Endothelial cell of umbilical vein (primary cell): ENCODE results near the gene KCNV2. TPM values are rescaled to one million over a fixed set of nuclear protein-coding genes. Genes with fewer than 3 reads are reported as not detected.

ENCODE experiments used
- BruUV-seq: library from RNA; stranded (reverse); fragments of 400-500 nt; replicated peaks from 2 replicates; lab custom pipeline; 2021; lab: Mats Ljungman, UMichigan
- CTCF ChIA-PET: fragments of 300-600, 350-600 bp; sonication (Branson Sonifier 250); formaldehyde crosslinking; loops from one replicate; lab custom pipeline; 2021; ENCODE audit warnings: antibody characterized with exemption, inconsistent platforms; lab: Charles Lee
- POLR2A ChIA-PET: fragments of 300-600, 350-600 bp; sonication (Branson Sonifier 250); formaldehyde crosslinking; loops from one replicate; lab custom pipeline; 2021; ENCODE audit warnings: antibody characterized with exemption, inconsistent platforms; lab: Charles Lee
- DNase-seq: peaks from one replicate; pipeline ENCODE4 v3.0.0-alpha.2; 2011; ENCODE audit warnings: low read depth, low spot score
- FAIRE-seq: peaks from 2 replicates; lab custom pipeline; 2011; peaks lifted over from hg19 to GRCh38; lab: Jason Lieb, UNC
- H2AFZ ChIP-seq: 2 replicates; pipeline ENCODE4 v1.6.0; 2012; ENCODE audit warnings: low read depth, low read length, control low read depth, inconsistent platforms
- H3K27ac ChIP-seq: 2 replicates; pipeline ENCODE4 v1.5.1; 2011; ENCODE audit warnings: low read depth, mild to moderate bottlenecking, control low read depth, low read length, moderate library complexity; ENCODE audit not compliant: insufficient read depth
- H3K27me3 ChIP-seq, 2 experiments: 2 replicates each; pipeline versions ENCODE4 v1.6.0 to v1.6.1; 2011; ENCODE audit warnings: low read length in 2 of 2, mixed read lengths in 1 of 2; ENCODE audit not compliant: control insufficient read depth in 2 of 2, insufficient read depth in 2 of 2
- H3K36me3 ChIP-seq, 2 experiments: 2 replicates in 1 of 2; 3 replicates in 1 of 2; pipeline ENCODE4 v1.5.1; 2011; ENCODE audit warnings: low read length in 2 of 2, mild to moderate bottlenecking in 1 of 2, moderate library complexity in 1 of 2; ENCODE audit not compliant: control insufficient read depth in 2 of 2, insufficient read depth in 2 of 2; ENCODE audit errors: extremely low read depth in 1 of 2
- H3K4me1 ChIP-seq: 3 replicates; pipeline ENCODE4 v1.5.1; 2011; ENCODE audit warnings: mild to moderate bottlenecking, low read length; ENCODE audit not compliant: control insufficient read depth, insufficient read depth; ENCODE audit errors: extremely low read depth
- H3K4me2 ChIP-seq: 2 replicates; pipeline ENCODE4 v1.6.1; 2011; ENCODE audit warnings: low read length, control low read depth, mixed read lengths; ENCODE audit not compliant: insufficient read depth
- H3K4me3 ChIP-seq, 3 experiments: fragments of 200-600 bp in 1 of 3; sonication (generic), shearing (Covaris generic) in 1 of 3; replicated peaks in 1 of 3; 2 replicates each; pipeline ENCODE4 v1.5.1; 2011 to 2016; ENCODE audit warnings: control low read depth in 3 of 3, low read length in 3 of 3, mild to moderate bottlenecking in 2 of 3, inconsistent platforms in 1 of 3, low read depth in 1 of 3, moderate library complexity in 1 of 3; ENCODE audit not compliant: insufficient read depth in 1 of 3
- H3K79me2 ChIP-seq: 2 replicates; pipeline ENCODE4 v1.6.0; 2012; ENCODE audit warnings: low read length, inconsistent platforms; ENCODE audit not compliant: control insufficient read depth, insufficient read depth
- H3K9ac ChIP-seq: replicated peaks from 2 replicates; pipeline ENCODE3; 2011; ENCODE audit warnings: low read length, control low read depth; ENCODE audit not compliant: insufficient read depth; ENCODE audit errors: extremely low read depth
- H3K9me1 ChIP-seq: replicated peaks from 3 replicates; pipeline ENCODE4 v1.6.0; 2011; ENCODE audit warnings: mild to moderate bottlenecking, low read length; ENCODE audit not compliant: control insufficient read depth, insufficient read depth; ENCODE audit errors: extremely low read depth
- H3K9me3 ChIP-seq: replicated peaks from 2 replicates; pipeline ENCODE4 v1.5.1; 2012; ENCODE audit warnings: low read length, inconsistent platforms; ENCODE audit not compliant: control insufficient read depth, insufficient read depth
- H4K20me1 ChIP-seq: replicated peaks from 2 replicates; pipeline ENCODE3; 2011; ENCODE audit warnings: mild to moderate bottlenecking, low read length; ENCODE audit not compliant: control insufficient read depth, insufficient read depth; ENCODE audit errors: extremely low read depth
- CTCF ChIP-seq, 2 donors: IDR thresholded peaks; 1 replicate in 1 of 2; 2 replicates in 1 of 2; pipeline ENCODE4 v1.5.1; 2011; ENCODE audit warnings: low read length in 2 of 2, mild to moderate bottlenecking in 2 of 2, moderate library complexity in 2 of 2, control low read depth in 1 of 2, inconsistent platforms in 1 of 2, low read depth in 1 of 2; ENCODE audit not compliant: insufficient read depth in 1 of 2; ENCODE audit errors: extremely low read depth in 1 of 2
- EZH2 ChIP-seq: IDR thresholded peaks from 2 replicates; pipeline ENCODE4 v1.6.1; 2012; ENCODE audit warnings: borderline replicate concordance, low read depth, mild to moderate bottlenecking, moderate library complexity, low read length, inconsistent platforms; ENCODE audit not compliant: severe bottlenecking
- FOS ChIP-seq: IDR thresholded peaks from 2 replicates; pipeline ENCODE4 v1.6.1; 2011; ENCODE audit warnings: mild to moderate bottlenecking, low read length, moderate library complexity, borderline replicate concordance; ENCODE audit not compliant: insufficient read depth
- GATA2 ChIP-seq: IDR thresholded peaks from 2 replicates; pipeline ENCODE4 v1.7.0; 2011; ENCODE audit warnings: low read depth, mild to moderate bottlenecking, moderate library complexity, mixed read lengths, low read length; ENCODE audit not compliant: insufficient read length, insufficient read depth
- JUN ChIP-seq: IDR thresholded peaks from 2 replicates; pipeline ENCODE4 v1.6.1; 2011; ENCODE audit warnings: borderline replicate concordance, low read depth; ENCODE audit not compliant: insufficient read length, insufficient read depth
- MYC ChIP-seq: IDR thresholded peaks from one replicate; pipeline ENCODE4 v1.6.1; 2011; ENCODE audit warnings: mild to moderate bottlenecking, low read depth, low read length
- POLR2A ChIP-seq: IDR thresholded peaks from 2 replicates; pipeline ENCODE4 v1.6.1; 2012; ENCODE audit warnings: low read depth, mild to moderate bottlenecking, control low read depth, low read length
- POLR2AphosphoS5 ChIP-seq: IDR thresholded peaks from 2 replicates; pipeline ENCODE4 v1.6.1; 2012; ENCODE audit warnings: low read depth, mild to moderate bottlenecking, control low read depth, low read length, moderate library complexity; ENCODE audit not compliant: insufficient read depth
- dilution Hi-C: fragments of 300-500 bp; cut with MboI; formaldehyde crosslinking; loops from one replicate; pipeline ENCODE4 v1.15.0; 2019; ENCODE audit warnings: low sequenced_read_pairs; ENCODE audit not compliant: extremely low pct_ligation_motif_present
- intact Hi-C: fragments of 100-400 bp; cut with micrococcal nuclease; formaldehyde crosslinking; loops from one replicate; pipeline ENCODE4 v1.10.0; 2022
- polyA plus RNA-seq, 4 experiments: library from polyadenylated mRNA; depleted of rRNA in 3 of 4; stranded (reverse) in 3 of 4; unstranded in 1 of 4; fragments of >200 nt; gene quantifications; 2 replicates each; pipeline versions ENCODE4 v1.2.1 to v1.2.3, GENCODE V29; 2011 to 2012; ENCODE audit warnings: missing spikeins in 1 of 4
- total RNA-seq: library from RNA; stranded (reverse); gene quantifications from 2 replicates; pipeline ENCODE4 v1.2.3, GENCODE V29; 2021
- TF ChIP-seq, protein P1 (sequence below): IDR thresholded peaks from 2 replicates; pipeline ENCODE4 v1.6.1; 2011; ENCODE audit not compliant: insufficient read depth, insufficient read length

The KCNV2 gene
- total and polyA plus RNA-seq, 2 donors (not counting 3 experiments of a cell fraction or from before 2014, with no cell fraction given): not detected

DNA sequence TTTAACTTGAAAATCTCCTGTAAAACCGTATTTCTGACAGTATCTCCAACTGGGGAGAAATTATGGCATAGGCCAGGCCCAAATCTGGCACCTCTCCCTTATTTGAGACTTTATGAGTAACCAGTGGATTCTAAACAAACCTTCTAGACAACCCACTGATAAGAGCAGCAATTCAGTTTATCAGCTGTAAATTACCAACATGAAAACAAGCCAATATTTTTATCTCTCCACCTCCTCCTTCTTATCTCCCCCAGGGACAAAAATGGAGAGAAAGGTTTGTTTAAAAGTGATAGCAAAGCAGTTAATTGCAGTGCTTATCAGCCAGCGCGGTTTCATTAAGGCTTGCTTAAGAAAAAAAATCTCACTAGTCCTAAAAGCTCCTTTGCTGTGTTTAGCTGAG, 53.8 kb downstream of the KCNV2 start:
- Histone ChIP-seq H3K4me2 (no peak overlapping the region), H3K27ac (no peak overlapping the region), H3K9me3 (no peaks in the 10 kb centered on the region), H3K36me3 (peaks cover 2 to 3% of the 10 kb centered on the region in 2 experiments), H3K4me3 (no peak overlapping the region), H3K9ac (no peak overlapping the region), H3K9me1 (no peaks in the 10 kb centered on the region), H3K79me2 (peaks cover 4% of the 10 kb centered on the region), H3K27me3 (no peaks in the 10 kb centered on the region), H3K4me1 (no peaks in the 10 kb centered on the region), H2AFZ (no peak overlapping the region), H4K20me1 (no peaks in the 10 kb centered on the region)
- FAIRE-seq (peak; percentile 12), DNase-seq (no peak)
- TF ChIP-seq POLR2AphosphoS5 (no peak), MYC (no peak), FOS (no peak), EZH2 (no peak), CTCF (IDR thresholded peaks at IDR 0.05; ENCODE audit: extremely low read depth in 1 of 2, insufficient read depth in 1 of 2, low read depth in 1 of 2, low read length in 2 of 2) (no peak), GATA2 (no peak), JUN (no peak), POLR2A (no peak)
- TF ChIP-seq, protein P1, sequence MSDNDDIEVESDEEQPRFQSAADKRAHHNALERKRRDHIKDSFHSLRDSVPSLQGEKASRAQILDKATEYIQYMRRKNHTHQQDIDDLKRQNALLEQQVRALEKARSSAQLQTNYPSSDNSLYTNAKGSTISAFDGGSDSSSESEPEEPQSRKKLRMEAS: no peak
- dilution Hi-C loops (no loop called here), intact Hi-C loops (no loop called here)
- CTCF ChIA-PET: no interaction called here
- POLR2A ChIA-PET: no interaction called here
- no TSS peak for BruUV-seq
